ENCODE results near the gene CDK17.
"Not testable (repeated sequence)": the region's sequence is repeated elsewhere in the genome, so short reads cannot be mapped to it uniquely, and the experiment has no call there.

Gene CDK17

GRCh38 chr12:96383991-96384390 is 16.2 kb downstream of the CDK17 start:
- DNase-seq = no peak

GRCh38 chr12:96383371-96383770 is 16.9 kb downstream of the CDK17 start:
- no peak for DNase-seq

- not testable (repeated sequence) for DNase-seq
Observed at GRCh38 chr12:96379743-96380142, 20.5 kb downstream of the CDK17 start.

GRCh38 chr12:96378319-96378718 is 21.9 kb downstream of the CDK17 start:
- DNase-seq = no peak

- no peak for DNase-seq
Observed at GRCh38 chr12:96376865-96377264, 23.4 kb downstream of the CDK17 start.

- DNase-seq = no peak
Observed at GRCh38 chr12:96375841-96376604, 24.2 kb downstream of the CDK17 start.

- DNase-seq = no peak
Observed at GRCh38 chr12:96375170-96375569, 25.1 kb downstream of the CDK17 start.

GRCh38 chr12:96371790-96372699 is 28.2 kb downstream of the CDK17 start:
- DNase-seq = peak; percentile 47

- peak; percentile 83 for DNase-seq
Observed at GRCh38 chr12:96371138-96371789, 29.0 kb downstream of the CDK17 start.

- DNase-seq = no peak
Observed at GRCh38 chr12:96368687-96369086, 31.6 kb downstream of the CDK17 start.

GRCh38 chr12:96368233-96368632 is 32.0 kb downstream of the CDK17 start:
- peak; percentile 77 for DNase-seq

- no peak for DNase-seq
Observed at GRCh38 chr12:96366381-96366654, 33.9 kb downstream of the CDK17 start.

- no peak for DNase-seq
Observed at GRCh38 chr12:96365604-96366380, 34.4 kb downstream of the CDK17 start.

- DNase-seq = no peak
Observed at GRCh38 chr12:96364092-96364700, 36.0 kb downstream of the CDK17 start.

- no peak for DNase-seq
Observed at GRCh38 chr12:96361074-96361473, 39.2 kb downstream of the CDK17 start.

GRCh38 chr12:96360550-96360949 is 39.7 kb downstream of the CDK17 start:
- no peak for DNase-seq

GRCh38 chr12:96359328-96359727 is 40.9 kb downstream of the CDK17 start:
- no peak for DNase-seq

GRCh38 chr12:96356831-96357230 is 43.4 kb downstream of the CDK17 start:
- no peak for DNase-seq

- no peak for DNase-seq
Observed at GRCh38 chr12:96354844-96355534, 45.2 kb downstream of the CDK17 start.

- no peak for DNase-seq
Observed at GRCh38 chr12:96354326-96354725, 45.9 kb downstream of the CDK17 start.

GRCh38 chr12:96352161-96352835 is 47.9 kb downstream of the CDK17 start:
- DNase-seq = no peak

All from RPMI8226 (cell line).